GM12874 (cell line): ENCODE measurements around the gene IFI6.

Experiments used
- TF ChIP-seq, protein P1 (sequence below): IDR thresholded peaks from 2 replicates; pipeline ENCODE4 v1.5.1; 2011; ENCODE audit warnings: low read depth, mild to moderate bottlenecking, control low read depth, low read length, moderate library complexity; ENCODE audit not compliant: insufficient read depth

IFI6 gene, protein sequence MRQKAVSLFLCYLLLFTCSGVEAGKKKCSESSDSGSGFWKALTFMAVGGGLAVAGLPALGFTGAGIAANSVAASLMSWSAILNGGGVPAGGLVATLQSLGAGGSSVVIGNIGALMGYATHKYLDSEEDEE

DNA sequence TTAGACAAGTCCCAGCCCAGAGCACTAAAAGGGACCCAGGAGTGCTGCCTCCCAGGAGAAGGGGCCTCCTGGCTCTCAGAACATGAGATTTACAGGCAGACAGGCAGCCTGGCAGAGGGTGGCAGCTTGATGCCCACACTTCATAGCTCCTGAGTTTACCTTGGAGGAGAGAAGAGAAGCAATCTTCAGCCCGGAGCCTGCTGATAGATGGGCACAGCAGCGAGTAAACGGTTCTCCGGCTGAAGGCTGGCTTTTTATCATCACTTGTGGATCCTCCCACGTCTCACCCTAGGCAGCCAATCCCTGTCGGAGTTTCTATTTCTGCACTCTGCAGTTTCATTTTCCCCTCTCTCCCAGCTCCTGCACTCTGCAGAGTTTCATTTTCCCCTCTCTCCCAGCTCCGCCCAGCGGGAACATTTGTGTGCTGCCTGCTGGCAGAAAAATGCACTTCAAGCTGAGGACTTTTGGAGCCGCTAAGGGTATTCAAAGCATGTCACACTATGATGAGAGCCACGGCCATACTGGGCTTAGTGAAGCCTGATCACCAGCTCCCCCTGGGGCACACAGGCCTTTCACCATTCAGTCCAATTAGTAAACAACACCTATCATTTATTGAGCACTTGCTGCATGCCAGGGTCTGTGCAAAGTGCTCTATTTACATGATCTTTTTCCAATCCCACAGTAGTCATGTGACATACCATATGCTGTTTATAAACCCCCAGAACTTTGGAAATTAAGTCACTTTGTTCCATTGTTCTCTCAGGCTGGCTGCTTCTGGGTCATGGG, at the start of gene IFI6:
Gene IFI6 (minus strand): TSS at position 229 of the 786 bp plus-strand sequence. CDS start 2,878 bp downstream, outside the sequence.
- TF ChIP-seq, protein P1, sequence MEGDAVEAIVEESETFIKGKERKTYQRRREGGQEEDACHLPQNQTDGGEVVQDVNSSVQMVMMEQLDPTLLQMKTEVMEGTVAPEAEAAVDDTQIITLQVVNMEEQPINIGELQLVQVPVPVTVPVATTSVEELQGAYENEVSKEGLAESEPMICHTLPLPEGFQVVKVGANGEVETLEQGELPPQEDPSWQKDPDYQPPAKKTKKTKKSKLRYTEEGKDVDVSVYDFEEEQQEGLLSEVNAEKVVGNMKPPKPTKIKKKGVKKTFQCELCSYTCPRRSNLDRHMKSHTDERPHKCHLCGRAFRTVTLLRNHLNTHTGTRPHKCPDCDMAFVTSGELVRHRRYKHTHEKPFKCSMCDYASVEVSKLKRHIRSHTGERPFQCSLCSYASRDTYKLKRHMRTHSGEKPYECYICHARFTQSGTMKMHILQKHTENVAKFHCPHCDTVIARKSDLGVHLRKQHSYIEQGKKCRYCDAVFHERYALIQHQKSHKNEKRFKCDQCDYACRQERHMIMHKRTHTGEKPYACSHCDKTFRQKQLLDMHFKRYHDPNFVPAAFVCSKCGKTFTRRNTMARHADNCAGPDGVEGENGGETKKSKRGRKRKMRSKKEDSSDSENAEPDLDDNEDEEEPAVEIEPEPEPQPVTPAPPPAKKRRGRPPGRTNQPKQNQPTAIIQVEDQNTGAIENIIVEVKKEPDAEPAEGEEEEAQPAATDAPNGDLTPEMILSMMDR = peak; percentile 37; the same call in 1 of the 2 replicates

DNA sequence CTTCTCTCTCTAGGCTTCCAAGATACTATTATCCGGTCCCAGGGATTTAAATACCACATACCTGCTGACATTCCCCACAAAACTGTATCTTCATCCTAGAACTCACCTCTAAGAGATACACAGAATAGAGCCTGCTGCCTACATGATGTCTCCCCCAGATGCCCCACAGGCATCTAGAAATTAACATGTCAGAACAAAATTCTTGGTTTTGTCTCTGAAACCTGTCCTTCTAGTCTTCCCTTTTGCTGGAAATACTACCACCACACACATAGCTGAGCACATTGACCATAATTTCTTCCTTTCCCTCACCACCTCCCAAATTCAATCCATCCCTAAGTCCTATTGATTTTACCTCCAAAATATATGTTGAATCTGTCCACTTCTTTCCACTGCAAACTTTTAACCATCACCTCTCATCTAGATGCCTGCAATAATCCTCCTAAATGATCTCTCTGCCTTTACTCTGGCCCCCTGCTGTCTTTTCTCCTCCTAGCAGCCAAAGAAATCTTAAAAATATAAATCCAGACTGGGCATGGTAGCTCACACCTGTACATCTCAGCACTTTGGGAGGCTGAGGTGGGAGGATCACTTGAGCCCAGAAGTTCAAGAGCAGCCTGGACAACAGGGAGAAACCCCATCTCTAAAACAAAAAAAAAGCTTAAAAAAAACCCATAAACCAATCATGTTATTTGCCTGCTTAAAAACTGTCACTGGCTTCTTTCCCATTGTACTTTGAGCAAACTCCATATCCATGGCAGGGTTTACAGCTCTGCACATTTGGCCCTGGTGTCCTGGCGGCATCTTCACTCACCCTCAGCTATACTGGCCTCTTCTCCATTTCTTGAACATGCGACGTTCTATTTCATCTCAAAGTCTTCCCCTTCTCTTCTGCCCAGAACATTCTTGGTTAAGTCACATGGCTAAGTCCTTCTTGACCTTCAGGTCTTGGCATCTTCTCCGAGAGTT, 47.6 kb upstream of the IFI6 start:
- TF ChIP-seq, protein P1 = 0 out of 2 replicates have a peak, but pooled peaks have one; percentile 23

DNA sequence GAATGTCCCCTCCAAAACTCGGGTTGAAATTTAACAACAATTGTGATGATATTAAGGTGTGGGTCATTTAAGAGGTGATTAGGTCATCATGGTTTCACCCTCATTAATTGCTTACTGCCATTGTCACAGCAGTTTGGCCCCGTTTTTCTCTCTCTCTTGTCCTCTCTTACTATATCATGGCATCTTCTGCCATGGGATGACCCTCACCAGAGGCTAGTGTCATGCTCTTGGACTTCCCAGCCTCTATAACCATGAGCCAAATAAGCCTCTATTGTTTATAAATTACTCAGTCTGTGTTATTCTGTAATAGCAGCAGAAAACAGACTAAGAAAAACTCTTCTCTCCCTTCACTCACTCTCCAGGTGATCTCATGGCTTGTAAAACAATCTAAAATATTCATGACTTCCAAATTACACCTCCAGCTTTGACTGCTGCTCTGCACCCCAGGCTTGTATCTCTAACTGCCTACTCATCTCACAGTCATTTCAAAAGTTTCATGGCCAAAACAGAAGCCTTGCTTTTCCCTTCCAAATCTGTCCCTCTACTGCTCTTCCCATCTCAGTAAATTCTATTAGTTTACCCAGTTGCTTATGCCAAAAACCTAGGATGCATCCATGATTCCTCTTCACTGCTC, 44.4 kb upstream of the IFI6 start:
- TF ChIP-seq, protein P1 = no peak

DNA sequence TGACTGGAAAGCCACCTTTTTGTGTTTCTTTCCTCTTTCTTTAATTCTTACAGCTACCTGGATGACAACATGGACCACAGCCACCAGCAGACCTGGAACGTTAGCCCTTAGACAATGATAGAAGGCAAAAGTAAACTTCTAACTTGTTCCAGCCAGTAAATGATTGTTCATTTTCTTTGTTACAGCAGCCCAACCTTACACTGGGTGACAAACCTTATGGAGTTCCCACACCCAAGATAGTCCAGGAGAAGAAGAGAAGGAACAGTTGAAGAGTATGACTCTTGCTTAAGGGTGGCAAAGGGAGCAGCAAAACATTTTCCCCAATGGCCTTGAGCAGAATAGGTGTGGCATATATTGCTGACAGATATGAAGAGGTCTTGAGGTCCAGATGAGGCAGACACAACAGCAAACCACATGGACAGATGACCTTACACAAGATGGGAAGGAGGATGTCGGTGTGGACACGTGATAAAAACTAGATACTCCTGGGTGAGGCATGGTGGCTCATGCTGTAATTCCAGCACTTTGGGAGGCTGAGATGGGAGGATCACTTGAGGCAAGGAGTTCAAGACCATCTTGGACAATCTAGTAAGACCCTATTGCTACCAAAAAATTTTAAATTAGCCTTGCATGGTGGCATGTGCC, 42.0 kb upstream of the IFI6 start:
- TF ChIP-seq, protein P1 = no peak

DNA sequence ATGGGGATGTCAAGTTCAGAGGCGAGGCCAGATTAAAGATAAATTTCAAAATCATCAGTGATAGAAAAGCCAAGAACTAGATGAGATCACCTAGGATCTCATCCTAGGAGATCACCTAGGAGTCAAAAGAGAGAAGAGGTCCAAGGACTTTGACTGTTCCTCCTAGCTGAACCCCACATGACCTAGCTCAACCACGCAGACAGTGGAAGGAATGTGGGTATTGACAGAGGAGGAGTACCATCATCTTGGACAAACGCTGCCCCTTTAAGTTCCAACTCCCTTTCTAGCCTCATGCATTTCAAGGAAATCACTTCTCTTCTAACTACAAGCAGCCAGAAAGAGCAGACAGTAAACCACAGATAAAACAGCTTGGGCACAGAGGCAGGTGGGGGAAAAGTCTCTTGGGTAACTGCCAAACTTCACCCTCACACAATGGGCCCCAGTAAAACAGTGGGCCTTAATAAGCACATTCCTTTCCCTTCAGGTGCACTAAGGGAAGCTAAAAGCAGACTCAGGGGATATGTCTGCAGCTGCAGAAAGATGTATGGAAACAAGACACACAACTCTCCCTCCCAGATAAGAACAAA, 41.2 kb upstream of the IFI6 start:
- TF ChIP-seq, protein P1 = no peak

DNA sequence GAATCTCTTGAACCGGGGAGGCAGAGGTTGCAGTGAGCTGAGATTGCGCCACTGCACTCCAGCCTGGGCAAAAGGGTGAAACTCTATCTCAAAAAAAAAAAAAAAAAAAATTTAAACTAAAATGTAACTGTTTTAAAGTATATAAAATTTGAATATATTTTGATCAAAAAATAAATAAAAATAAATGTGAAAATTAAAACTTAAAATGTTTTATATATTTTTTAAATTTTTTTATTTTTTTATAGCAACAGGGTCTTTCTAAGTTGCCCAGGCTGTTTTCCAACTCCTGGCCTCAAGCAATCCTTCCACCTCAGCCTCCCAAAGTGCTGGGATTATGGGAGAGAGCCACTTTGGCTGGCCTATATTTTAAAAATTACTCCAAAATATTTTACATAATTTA, 38.6 kb upstream of the IFI6 start:
- TF ChIP-seq, protein P1 = no peak
